Panc1 (cell line): ENCODE results near the gene CNN2. TPM values are rescaled to one million over a fixed set of nuclear protein-coding genes. Genes with fewer than 3 reads are reported as not detected.

ENCODE experiments used
- ATAC-seq: fragments of 200-7000 bp; cut with Tn5 transposase; 2 replicates; pipeline ENCODE4 v1.9.1; 2020; ENCODE audit warnings: mild to moderate bottlenecking, moderate library complexity
- BruUV-seq: library from RNA; stranded (reverse); fragments of 400-500 nt; replicated peaks from 2 replicates; lab custom pipeline; 2021; lab: Mats Ljungman, UMichigan
- CTCF ChIA-PET: fragments of 300-600 bp; sonication (Branson Sonifier 250); formaldehyde crosslinking; loops from one replicate; lab custom pipeline; 2022; ENCODE audit warnings: antibody characterized with exemption; lab: Charles Lee
- POLR2A ChIA-PET: fragments of 300-600 bp; sonication (Branson Sonifier 250); formaldehyde crosslinking; loops from one replicate; lab custom pipeline; 2022; ENCODE audit warnings: antibody characterized with exemption; lab: Charles Lee
- DNase-seq: peaks from one replicate; pipeline ENCODE4 v3.0.0-alpha.2; 2010; ENCODE audit warnings: low read depth, low spot score
- H3K27ac ChIP-seq: 2 replicates; pipeline ENCODE4 v1.5.1; 2011; ENCODE audit warnings: mild to moderate bottlenecking, low read length, inconsistent platforms
- H3K27me3 ChIP-seq: fragments of 200-500 bp; sonication (Bioruptor generic); 2 replicates; pipeline ENCODE4 v1.6.0; 2014; ENCODE audit warnings: low read length, inconsistent platforms; ENCODE audit not compliant: control insufficient read depth, insufficient read depth
- H3K36me3 ChIP-seq: fragments of 200-500 bp; sonication (Bioruptor generic); 2 replicates; pipeline ENCODE4 v1.5.1; 2014; ENCODE audit warnings: inconsistent platforms, mild to moderate bottlenecking, low read length, moderate library complexity; ENCODE audit not compliant: control insufficient read depth, insufficient read depth
- H3K4me1 ChIP-seq: 2 replicates; pipeline ENCODE4 v1.5.1; 2011; ENCODE audit warnings: inconsistent platforms, mild to moderate bottlenecking, low read length, moderate library complexity; ENCODE audit not compliant: control insufficient read depth, insufficient read depth
- H3K4me3 ChIP-seq, 2 experiments: 2 replicates each; pipeline ENCODE4 v1.5.1; 2011 to 2012; ENCODE audit warnings: low read depth in 2 of 2, low read length in 2 of 2, mild to moderate bottlenecking in 2 of 2, inconsistent platforms in 1 of 2, moderate library complexity in 1 of 2
- H3K9me3 ChIP-seq: fragments of 200-500 bp; sonication (Bioruptor generic); 2 replicates; pipeline ENCODE4 v1.5.1; 2014; ENCODE audit warnings: low read depth, mild to moderate bottlenecking, inconsistent platforms, low read length, moderate library complexity; ENCODE audit not compliant: control insufficient read depth, insufficient read depth
- POLR2AphosphoS5 ChIP-seq: IDR thresholded peaks from 2 replicates; pipeline ENCODE4 v1.6.1; 2012; ENCODE audit warnings: mild to moderate bottlenecking, low read depth, low read length, moderate library complexity
- SIN3A ChIP-seq: IDR thresholded peaks from 2 replicates; pipeline ENCODE4 v1.6.1; 2012; ENCODE audit warnings: low read depth, mild to moderate bottlenecking, low read length, moderate library complexity, borderline replicate concordance; ENCODE audit not compliant: insufficient read depth
- TCF7L2 ChIP-seq: IDR thresholded peaks from 2 replicates; pipeline ENCODE4 v1.6.1; 2011; ENCODE audit warnings: mild to moderate bottlenecking, low read depth, low read length, inconsistent platforms
- in situ Hi-C: cut with HindIII; loops from 2 replicates; pipeline ENCODE4 v1.10.0; 2016; ENCODE audit warnings: low sequenced_read_pairs, low pct_unique_long_range_greater_than_20kb
- intact Hi-C: fragments of 100-400 bp; cut with micrococcal nuclease; formaldehyde crosslinking; loops from one replicate; pipeline ENCODE4 v1.10.0; 2022; ENCODE audit not compliant: unreplicated experiment
- total RNA-seq: library from RNA; stranded (reverse); gene quantifications from one replicate; pipeline ENCODE4 v1.2.1, GENCODE V29; 2021; ENCODE audit not compliant: unreplicated experiment
- TF ChIP-seq, protein P1 (sequence below), 2 experiments: IDR thresholded peaks; 2 replicates each; pipeline ENCODE4 v1.6.1; 2011 to 2012; ENCODE audit warnings: low read depth in 2 of 2, control low read depth in 1 of 2, low read length in 1 of 2, mild to moderate bottlenecking in 1 of 2, moderate library complexity in 1 of 2; ENCODE audit not compliant: insufficient read depth in 1 of 2
- TF ChIP-seq, protein P2 (sequence below): fragments of 450-650 bp; IDR thresholded peaks from 2 replicates; pipeline ENCODE4 v1.5.1; 2017; ENCODE audit warnings: mild to moderate bottlenecking

The CNN2 gene
- total RNA-seq, 1 experiment from 2014 or later = 203 TPM

GRCh38 chr19:995051-995827 lies 31.2 kb upstream of the CNN2 start:
- Histone ChIP-seq H3K36me3 (no peaks in the 10 kb centered on the region), H3K9me3 (no peaks in the 10 kb centered on the region), H3K27me3 (no peaks in the 10 kb centered on the region), H3K4me1 (peaks cover 8% of the 10 kb centered on the region), H3K27ac (no peak overlapping the region), H3K4me3 (no peak overlapping the region)
- intact Hi-C loops (loop anchor here (5.0 kb wide), 1 partner anchor 138 kb away; the partner anchor contains the start of gene CFD), in situ Hi-C loops (no loop called here)
- BruUV-seq = TSS peak; percentile 62
- CTCF ChIA-PET = interaction anchor here (0.5 kb wide), 1 partner anchor 72 kb away, joined by 5 read pairs; no protein-coding TSS in a partner anchor
- ATAC-seq (peak; percentile 26; the same call in 1 of the 2 replicates), DNase-seq (no peak)
- POLR2A ChIA-PET = no interaction called here
- no peak for TF ChIP-seq SIN3A
- TF ChIP-seq POLR2AphosphoS5 = no peak
- TF ChIP-seq, protein P1, sequence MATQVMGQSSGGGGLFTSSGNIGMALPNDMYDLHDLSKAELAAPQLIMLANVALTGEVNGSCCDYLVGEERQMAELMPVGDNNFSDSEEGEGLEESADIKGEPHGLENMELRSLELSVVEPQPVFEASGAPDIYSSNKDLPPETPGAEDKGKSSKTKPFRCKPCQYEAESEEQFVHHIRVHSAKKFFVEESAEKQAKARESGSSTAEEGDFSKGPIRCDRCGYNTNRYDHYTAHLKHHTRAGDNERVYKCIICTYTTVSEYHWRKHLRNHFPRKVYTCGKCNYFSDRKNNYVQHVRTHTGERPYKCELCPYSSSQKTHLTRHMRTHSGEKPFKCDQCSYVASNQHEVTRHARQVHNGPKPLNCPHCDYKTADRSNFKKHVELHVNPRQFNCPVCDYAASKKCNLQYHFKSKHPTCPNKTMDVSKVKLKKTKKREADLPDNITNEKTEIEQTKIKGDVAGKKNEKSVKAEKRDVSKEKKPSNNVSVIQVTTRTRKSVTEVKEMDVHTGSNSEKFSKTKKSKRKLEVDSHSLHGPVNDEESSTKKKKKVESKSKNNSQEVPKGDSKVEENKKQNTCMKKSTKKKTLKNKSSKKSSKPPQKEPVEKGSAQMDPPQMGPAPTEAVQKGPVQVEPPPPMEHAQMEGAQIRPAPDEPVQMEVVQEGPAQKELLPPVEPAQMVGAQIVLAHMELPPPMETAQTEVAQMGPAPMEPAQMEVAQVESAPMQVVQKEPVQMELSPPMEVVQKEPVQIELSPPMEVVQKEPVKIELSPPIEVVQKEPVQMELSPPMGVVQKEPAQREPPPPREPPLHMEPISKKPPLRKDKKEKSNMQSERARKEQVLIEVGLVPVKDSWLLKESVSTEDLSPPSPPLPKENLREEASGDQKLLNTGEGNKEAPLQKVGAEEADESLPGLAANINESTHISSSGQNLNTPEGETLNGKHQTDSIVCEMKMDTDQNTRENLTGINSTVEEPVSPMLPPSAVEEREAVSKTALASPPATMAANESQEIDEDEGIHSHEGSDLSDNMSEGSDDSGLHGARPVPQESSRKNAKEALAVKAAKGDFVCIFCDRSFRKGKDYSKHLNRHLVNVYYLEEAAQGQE (IDR thresholded peaks at IDR 0.05; ENCODE audit: insufficient read depth in 1 of 2, low read depth in 2 of 2, low read length in 1 of 2) = no peak

DNA sequence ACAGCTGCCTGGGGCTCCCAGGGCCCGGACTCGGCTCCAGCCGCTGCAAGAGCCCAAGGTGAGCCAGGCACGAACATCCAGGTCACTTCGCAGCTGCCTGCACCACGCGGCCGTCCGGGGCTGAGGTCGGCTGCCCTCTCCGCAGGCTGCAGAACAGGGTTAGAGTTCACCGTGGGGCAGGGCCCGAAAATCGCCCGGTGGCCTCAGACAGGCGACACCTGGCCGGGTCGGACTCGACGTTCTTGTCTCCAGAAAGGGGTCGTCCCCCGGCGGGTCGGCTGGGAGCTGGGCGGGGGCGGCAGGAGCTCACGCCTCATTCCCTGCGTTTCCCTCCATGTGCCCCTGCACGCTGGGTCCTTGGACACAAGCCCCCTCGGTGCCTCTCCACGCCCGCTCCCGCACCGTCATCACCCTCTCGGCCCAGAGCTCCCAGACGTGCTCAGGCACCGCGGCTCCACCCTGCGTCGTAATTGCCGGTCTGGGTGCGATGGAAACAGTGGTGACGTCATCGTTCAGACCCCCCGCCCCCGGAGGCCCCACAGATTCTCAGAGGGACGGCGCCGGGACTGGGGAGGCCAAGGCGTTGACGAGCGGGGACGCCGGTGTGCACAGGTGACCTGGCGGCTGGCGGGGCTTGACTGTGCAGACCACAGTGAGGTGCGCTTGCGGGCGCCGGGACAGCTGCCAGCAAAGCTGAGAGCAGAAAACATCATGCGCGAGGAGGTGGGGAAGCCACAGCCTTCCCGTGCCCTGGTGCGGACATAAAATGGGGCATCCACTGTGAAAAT lies 30.2 kb upstream of the CNN2 start:
- Histone ChIP-seq H3K27ac (no peak overlapping the region), H3K36me3 (no peaks in the 10 kb centered on the region), H3K4me3 (peak overlapping the region in 1 of 2 experiments; percentile 5; a peak in 2 of 4 replicates), H3K27me3 (no peaks in the 10 kb centered on the region), H3K9me3 (no peaks in the 10 kb centered on the region), H3K4me1 (peaks cover 8% of the 10 kb centered on the region)
- in situ Hi-C loops = no loop called here
- ChIA-PET POLR2A (no interaction called here), CTCF (no interaction called here)
- DNase-seq (no peak), ATAC-seq (peak; percentile 27; the same call in 1 of the 2 replicates)
- 0 out of 2 replicates have a peak, but pooled peaks have one; percentile 28 for TF ChIP-seq POLR2AphosphoS5
- TF ChIP-seq, protein P1 (IDR thresholded peaks at IDR 0.05; ENCODE audit: insufficient read depth in 1 of 2, low read depth in 2 of 2, low read length in 1 of 2) = no peak
- TF ChIP-seq SIN3A = no peak
- TF ChIP-seq TCF7L2 = no peak
- TF ChIP-seq, protein P2, sequence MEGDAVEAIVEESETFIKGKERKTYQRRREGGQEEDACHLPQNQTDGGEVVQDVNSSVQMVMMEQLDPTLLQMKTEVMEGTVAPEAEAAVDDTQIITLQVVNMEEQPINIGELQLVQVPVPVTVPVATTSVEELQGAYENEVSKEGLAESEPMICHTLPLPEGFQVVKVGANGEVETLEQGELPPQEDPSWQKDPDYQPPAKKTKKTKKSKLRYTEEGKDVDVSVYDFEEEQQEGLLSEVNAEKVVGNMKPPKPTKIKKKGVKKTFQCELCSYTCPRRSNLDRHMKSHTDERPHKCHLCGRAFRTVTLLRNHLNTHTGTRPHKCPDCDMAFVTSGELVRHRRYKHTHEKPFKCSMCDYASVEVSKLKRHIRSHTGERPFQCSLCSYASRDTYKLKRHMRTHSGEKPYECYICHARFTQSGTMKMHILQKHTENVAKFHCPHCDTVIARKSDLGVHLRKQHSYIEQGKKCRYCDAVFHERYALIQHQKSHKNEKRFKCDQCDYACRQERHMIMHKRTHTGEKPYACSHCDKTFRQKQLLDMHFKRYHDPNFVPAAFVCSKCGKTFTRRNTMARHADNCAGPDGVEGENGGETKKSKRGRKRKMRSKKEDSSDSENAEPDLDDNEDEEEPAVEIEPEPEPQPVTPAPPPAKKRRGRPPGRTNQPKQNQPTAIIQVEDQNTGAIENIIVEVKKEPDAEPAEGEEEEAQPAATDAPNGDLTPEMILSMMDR = no peak
- BruUV-seq = no TSS peak
- intact Hi-C loops = loop anchor here (5.0 kb wide), 1 partner anchor 139 kb away; the partner anchor contains the start of gene CFD
